Activated CD8-positive, alpha-beta memory T cell treated with anti-CD3 and anti-CD28 coated beads for 36 hours (primary cell): ENCODE data around the gene ZFAND3. TPM values are rescaled to one million over a fixed set of nuclear protein-coding genes. Genes with fewer than 3 reads are reported as not detected.

ENCODE experiments used
- CTCF ChIA-PET: fragments of 350-600 bp; sonication (Branson Sonifier 250); formaldehyde crosslinking; loops from one replicate; lab custom pipeline; 2021; ENCODE audit warnings: antibody characterized with exemption; lab: Charles Lee
- POLR2A ChIA-PET: fragments of 350-600 bp; sonication (Branson Sonifier 250); formaldehyde crosslinking; loops from one replicate; lab custom pipeline; 2021; ENCODE audit warnings: antibody characterized with exemption; lab: Charles Lee
- total RNA-seq, 2 experiments: library from RNA; stranded (reverse); gene quantifications; one replicate each; pipeline ENCODE4 v1.2.3, GENCODE V29; 2021

The ZFAND3 gene
- total RNA-seq, 2 experiments from 2014 or later: 29.3 TPM

GRCh38 chr6:37792457-37793033 lies 27.0 kb upstream of the ZFAND3 start:
- POLR2A ChIA-PET: interaction anchor here (0.7 kb wide), 2 partner anchors 40 to 907 kb away, joined by 6 to 10 read pairs; no protein-coding TSS in a partner anchor
- CTCF ChIA-PET: interaction anchor here (0.7 to 1.7 kb wide), 3 partner anchors 8 to 655 kb away, joined by 3 to 5 read pairs (median 4); no protein-coding TSS in a partner anchor

DNA sequence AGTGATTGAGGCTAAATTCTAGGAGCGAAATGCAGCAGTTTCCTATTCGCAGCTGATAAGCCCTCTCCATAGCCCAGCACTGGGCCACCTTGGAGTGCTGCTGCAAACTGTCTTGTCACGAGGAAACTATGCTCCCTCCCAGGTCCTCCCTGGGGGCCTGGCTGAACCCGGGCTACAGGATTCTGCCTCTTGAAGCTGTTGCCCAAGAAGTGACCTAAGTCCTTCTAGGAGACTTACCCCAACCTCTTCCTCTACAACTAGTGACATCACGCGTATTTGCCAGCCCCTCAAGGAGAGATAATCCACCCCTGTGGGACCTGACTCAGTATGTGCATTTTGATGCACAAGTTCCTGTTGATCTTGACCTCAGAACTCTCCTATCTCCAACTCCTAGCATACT lies 26.5 kb upstream of the ZFAND3 start:
- ChIA-PET POLR2A (no interaction called here), CTCF (interaction anchor here (1.0 kb wide), 1 partner anchor 9 kb away, joined by 3 read pairs; no protein-coding TSS in a partner anchor)

GRCh38 chr6:37794825-37795224 lies 24.7 kb upstream of the ZFAND3 start:
- POLR2A ChIA-PET: no interaction called here
- CTCF ChIA-PET: interaction anchor here (0.6 to 1.4 kb wide), 2 partner anchors 18 to 751 kb away, joined by 3 read pairs; no protein-coding TSS in a partner anchor

DNA sequence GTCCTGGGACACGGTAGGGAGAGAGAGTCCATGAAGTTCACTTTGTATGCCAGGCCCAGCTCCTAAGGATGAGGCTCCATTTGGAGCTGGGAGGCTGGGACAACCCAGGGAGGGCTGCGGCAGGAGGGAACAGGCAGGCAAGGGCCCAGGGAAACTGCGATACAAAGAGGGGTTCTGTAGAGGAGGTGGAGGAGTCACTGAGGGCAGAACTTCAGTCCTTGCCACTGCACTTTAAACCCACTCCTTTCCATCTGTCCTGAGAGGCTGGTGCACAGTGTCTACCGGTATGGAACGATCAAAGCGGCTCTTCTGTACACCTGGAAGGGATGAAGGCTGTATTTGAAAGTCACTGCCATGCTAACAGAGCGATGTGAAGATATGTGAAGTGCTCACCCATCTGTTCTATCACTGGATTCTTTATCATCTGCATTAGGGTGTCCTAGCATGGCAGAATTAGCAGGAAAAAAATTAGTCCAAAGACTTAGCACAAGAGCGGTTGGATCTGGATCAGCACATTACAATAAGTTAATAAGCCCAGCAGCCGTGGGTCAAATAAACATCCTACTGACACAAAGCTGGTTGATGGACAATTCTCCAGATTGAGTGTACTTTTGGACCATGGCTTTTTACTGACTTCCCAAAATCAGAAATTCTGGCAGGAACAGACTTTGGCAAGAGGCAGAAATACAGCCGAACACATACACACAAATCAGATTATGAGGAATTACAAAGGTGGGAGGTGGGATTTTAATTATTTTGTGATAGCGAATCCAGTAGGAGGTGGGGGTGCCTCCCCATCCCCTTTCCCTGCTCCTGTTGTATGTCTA lies 20.9 kb upstream of the ZFAND3 start:
- CTCF ChIA-PET: no interaction called here
- POLR2A ChIA-PET: no interaction called here

GRCh38 chr6:37799263-37799644 lies 20.3 kb upstream of the ZFAND3 start:
- CTCF ChIA-PET: no interaction called here
- POLR2A ChIA-PET: no interaction called here

- CTCF ChIA-PET: interaction anchor here (1.7 kb wide), 1 partner anchor 10 kb away, joined by 4 read pairs; no protein-coding TSS in a partner anchor
- POLR2A ChIA-PET: no interaction called here
Observed at GRCh38 chr6:37800703-37801604, 18.6 kb upstream of the ZFAND3 start.

- ChIA-PET POLR2A (no interaction called here), CTCF (interaction anchor here (1.7 kb wide), 1 partner anchor 11 kb away, joined by 4 read pairs; no protein-coding TSS in a partner anchor)
Observed at GRCh38 chr6:37801605-37801940, 18.0 kb upstream of the ZFAND3 start.

DNA sequence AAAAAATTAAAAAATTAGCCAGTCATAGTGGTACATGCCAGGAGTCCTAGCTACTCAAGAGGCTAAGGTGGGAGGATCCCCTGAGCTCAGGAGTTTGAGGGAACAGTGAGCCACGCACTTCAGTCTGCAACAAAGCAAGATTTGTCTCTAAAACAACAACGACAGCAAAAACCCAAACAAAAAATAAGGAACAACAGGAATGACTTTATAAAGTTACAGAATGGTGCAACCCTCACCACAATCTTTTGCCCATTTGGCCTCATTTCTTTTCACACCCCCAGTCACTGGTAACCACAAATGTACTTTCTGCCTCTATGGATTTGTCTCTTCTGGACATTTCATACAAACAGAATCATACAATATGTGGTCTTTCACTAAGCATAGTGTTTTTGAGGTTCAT lies 16.7 kb upstream of the ZFAND3 start:
- POLR2A ChIA-PET: no interaction called here
- CTCF ChIA-PET: no interaction called here

DNA sequence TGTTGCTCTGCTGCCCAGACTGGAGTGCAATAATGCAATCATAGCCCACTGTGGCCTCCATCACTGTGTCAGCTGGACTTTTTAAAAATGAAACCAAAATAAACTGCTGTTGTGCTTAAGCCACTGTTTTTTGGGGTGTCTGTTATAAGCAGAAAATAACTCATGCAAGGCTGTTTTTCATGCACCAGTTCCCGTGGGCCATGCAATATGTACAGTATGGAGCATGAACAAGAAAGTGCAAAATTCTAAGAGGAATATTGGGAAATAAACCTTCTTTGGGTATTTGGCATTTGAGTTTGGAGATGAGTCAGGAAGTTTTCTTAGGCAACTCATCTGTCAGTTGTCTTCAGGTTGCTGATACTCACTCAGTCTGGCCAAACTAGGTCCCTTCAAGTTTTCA lies 14.9 kb upstream of the ZFAND3 start:
- CTCF ChIA-PET: no interaction called here
- POLR2A ChIA-PET: no interaction called here

DNA sequence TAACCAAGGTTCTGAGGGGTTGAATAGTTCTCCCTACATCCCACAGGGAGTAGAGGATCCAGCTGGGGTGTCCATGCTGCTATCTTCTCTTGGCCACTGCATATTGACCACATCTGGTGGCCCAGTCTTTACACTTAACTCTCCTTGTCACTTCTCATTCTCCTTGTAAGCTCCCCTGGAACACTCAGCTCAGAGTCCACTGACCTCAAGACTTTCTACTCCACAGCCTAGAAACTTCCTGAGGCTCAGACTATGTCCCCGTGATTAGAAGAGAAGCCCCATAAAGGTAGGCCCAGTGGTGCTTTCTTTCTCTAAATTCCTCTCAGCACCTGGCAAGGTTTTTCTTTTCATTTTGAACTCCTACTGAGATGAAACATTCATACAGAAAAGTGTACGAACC lies 13.3 kb upstream of the ZFAND3 start:
- ChIA-PET CTCF (interaction anchor here (1.3 kb wide), 1 partner anchor 21 kb away, joined by 3 read pairs; no protein-coding TSS in a partner anchor), POLR2A (no interaction called here)

- ChIA-PET POLR2A (no interaction called here), CTCF (interaction anchor here (0.6 to 0.9 kb wide), 2 partner anchors 23 to 95 kb away, joined by 3 read pairs; no protein-coding TSS in a partner anchor)
Observed at GRCh38 chr6:37807656-37808055, 11.9 kb upstream of the ZFAND3 start.

DNA sequence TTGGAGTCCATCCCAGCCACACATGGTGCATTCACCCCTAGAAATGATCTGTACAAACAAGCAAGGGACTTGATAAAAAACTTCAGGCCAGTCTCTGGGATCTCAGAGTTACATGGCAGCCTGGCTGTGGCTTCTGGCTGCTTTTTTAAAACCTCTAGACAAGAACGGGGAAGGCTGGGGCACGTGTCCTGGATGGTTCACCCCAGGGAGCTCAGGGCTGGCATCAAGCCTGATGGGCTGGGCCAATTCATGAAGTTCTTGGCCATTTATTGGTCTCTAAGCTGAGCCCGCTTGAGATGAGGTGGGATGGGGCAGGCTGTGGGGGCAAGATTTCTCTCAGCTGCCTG lies 10.4 kb upstream of the ZFAND3 start:
- ChIA-PET POLR2A (no interaction called here), CTCF (no interaction called here)

GRCh38 chr6:37812841-37813240 lies 6.7 kb upstream of the ZFAND3 start:
- ChIA-PET POLR2A (no interaction called here), CTCF (interaction anchor here (0.9 kb wide), 1 partner anchor 18 kb away, joined by 3 read pairs; no protein-coding TSS in a partner anchor)

DNA sequence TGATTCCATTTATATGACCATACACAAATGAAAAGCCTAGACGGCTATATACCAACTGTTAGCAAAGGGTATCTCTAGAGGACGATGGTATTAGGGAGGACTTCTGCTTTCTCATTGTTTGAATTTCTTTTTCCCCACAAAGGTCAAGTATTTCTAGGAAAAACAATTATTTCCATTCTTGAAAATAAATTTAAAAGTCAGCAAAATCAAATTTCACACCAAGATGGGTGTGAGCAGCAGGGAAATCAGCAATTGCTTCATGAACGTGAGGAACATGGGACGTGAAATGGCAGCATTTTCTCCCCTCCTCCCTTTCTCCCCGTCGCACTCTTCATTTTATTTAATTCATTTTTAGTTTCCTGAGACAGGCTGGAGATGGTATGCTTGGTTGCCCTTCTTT lies 5.2 kb upstream of the ZFAND3 start:
- ChIA-PET POLR2A (no interaction called here), CTCF (no interaction called here)

DNA sequence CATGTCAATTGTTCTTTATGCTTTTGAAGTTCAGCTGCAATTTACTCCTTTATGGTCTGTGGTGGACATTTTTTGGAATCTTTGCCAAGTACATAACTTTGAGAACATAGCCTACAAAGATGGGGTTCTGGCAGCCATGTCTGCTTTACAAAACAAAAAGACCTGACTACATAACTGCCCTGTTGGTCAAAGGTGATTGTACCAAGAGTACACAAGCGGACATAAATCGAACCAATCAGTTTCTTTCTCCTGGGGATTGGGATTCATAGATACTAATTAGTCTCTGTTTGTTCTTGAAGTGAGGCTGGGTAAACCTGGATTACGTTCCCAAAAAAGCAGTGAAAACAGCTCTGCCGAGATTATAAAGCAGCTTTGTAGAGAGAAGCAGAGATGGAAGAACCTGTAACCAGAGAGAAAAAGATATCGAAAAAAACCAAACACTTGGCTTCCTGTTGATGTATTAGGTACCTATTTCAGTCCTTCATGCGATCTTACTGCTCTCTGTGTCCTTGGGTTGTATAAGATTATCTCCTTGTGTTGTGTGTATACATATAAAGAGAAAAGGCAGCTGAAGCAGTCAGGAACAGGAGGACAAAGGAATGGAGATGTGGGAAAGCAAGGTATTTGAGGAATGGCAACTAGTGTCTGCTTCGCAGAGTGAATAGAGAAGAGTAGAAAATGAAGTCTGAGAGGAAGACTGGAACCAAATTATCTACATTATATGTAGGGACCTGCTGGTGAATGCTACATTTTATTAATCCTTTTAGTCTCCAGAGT lies 2.7 kb upstream of the ZFAND3 start:
- ChIA-PET POLR2A (no interaction called here), CTCF (no interaction called here)

DNA sequence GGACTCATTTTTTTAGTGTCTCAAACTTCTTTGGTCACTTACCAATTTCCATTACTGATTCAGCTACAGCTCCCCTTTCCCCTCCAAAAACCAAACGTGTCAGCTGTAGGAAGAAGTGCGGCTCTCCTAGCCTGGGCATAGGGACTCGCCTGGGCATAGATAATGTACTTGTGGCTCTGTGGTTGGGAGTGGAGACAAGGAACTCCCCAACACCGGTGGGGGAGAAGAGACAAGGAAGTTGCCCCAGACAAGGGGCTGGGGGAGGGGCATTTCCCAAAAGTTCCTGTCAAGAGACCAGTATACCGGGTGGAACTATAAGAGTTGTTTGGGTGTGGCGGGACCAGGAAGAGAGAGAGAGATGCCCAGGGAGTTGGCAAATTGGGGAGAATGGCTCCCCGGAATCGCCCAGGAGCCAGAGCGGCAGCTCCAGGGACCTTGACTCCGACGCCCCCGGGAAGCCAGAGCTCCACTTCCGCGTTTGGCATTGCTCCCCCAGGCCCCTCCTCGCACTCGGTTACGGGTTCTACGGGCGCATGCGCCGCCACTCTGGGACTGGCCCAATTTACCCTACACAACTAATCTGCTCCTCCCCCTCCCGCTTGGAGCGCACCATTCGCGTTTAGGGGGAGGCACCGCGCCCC lies 871 bp upstream of the ZFAND3 start:
- CTCF ChIA-PET: interaction anchor here (1.2 kb wide), 1 partner anchor 27 kb away, joined by 4 read pairs; no protein-coding TSS in a partner anchor
- POLR2A ChIA-PET: interaction anchor here (0.9 to 1.3 kb wide), 4 partner anchors 9 to 317 kb away, joined by 3 to 6 read pairs (median 4); no protein-coding TSS in a partner anchor

- CTCF ChIA-PET: interaction anchor here (1.3 kb wide), 1 partner anchor 39 kb away, joined by 3 read pairs; no protein-coding TSS in a partner anchor
- POLR2A ChIA-PET: interaction anchor here (0.8 to 1.2 kb wide), 3 partner anchors 37 to 635 kb away, joined by 3 to 6 read pairs (median 3); no protein-coding TSS in a partner anchor
Observed at GRCh38 chr6:37819802-37820717, 533 bp downstream of the ZFAND3 start.
